ENCODE measurements around the gene EFNB2. TPM values are rescaled to one million over a fixed set of nuclear protein-coding genes. Genes with fewer than 3 reads are reported as not detected.

Gene EFNB2
- total and polyA plus RNA-seq, 2 of the 8 experiments (the other 6 are each of a cell fraction or from before 2014, with no cell fraction given) = 8.2 to 12.0 TPM

- WGBS, 2 experiments (ENCODE audit: extremely low coverage in 1 of 2, insufficient coverage in 1 of 2, insufficient read length in 1 of 2, insufficient replicate concordance in 2 of 2, low coverage in 1 of 2, low lambda C conversion rate in 2 of 2, missing lambda C conversion rate in 1 of 2) = 84% methylated on average over 4 of the region's 4 CpGs; no CpG with 5 or more reads in 1 of the 2 experiments
- TF ChIP-seq NANOG (IDR thresholded peaks at IDR 0.05; ENCODE audit: insufficient read depth, low read depth, low read length, poor library complexity, severe bottlenecking) (no peak), MAX (IDR thresholded peaks at IDR 0.05) (no peak), TAF1 (IDR thresholded peaks at IDR 0.05; ENCODE audit: low read depth, low read length) (no peak), CEBPB (IDR thresholded peaks at IDR 0.05; ENCODE audit: low read depth, low read length) (no peak), EP300 (IDR thresholded peaks at IDR 0.05; ENCODE audit: borderline replicate concordance in 1 of 2, low read depth in 2 of 2, low read length in 2 of 2) (no peak), RNF2 (IDR thresholded peaks at IDR 0.05; ENCODE audit: borderline replicate concordance, low read depth, low read length, missing control alignments, poor library complexity, severe bottlenecking) (no peak), ATF3 (IDR thresholded peaks at IDR 0.05; ENCODE audit: insufficient read depth, low read depth, low read length) (no peak)
- TF ChIP-seq, protein P1, sequence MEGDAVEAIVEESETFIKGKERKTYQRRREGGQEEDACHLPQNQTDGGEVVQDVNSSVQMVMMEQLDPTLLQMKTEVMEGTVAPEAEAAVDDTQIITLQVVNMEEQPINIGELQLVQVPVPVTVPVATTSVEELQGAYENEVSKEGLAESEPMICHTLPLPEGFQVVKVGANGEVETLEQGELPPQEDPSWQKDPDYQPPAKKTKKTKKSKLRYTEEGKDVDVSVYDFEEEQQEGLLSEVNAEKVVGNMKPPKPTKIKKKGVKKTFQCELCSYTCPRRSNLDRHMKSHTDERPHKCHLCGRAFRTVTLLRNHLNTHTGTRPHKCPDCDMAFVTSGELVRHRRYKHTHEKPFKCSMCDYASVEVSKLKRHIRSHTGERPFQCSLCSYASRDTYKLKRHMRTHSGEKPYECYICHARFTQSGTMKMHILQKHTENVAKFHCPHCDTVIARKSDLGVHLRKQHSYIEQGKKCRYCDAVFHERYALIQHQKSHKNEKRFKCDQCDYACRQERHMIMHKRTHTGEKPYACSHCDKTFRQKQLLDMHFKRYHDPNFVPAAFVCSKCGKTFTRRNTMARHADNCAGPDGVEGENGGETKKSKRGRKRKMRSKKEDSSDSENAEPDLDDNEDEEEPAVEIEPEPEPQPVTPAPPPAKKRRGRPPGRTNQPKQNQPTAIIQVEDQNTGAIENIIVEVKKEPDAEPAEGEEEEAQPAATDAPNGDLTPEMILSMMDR (IDR thresholded peaks at IDR 0.05; ENCODE audit: control extremely low read depth in 1 of 3, insufficient read depth in 1 of 3, low read depth in 1 of 3, low read length in 3 of 3) = no peak
These were observed 18.2 kb downstream of the EFNB2 start for GRCh38 chr13:106517109-106517847.

More at GRCh38 chr13:106517109-106517847, 18.2 kb downstream of the EFNB2 start:
- Histone ChIP-seq H2BK120ac (replicated peaks; ENCODE audit: low read depth, low read length) (no peak overlapping the region), H2AFZ (ENCODE audit: low read length) (no peak overlapping the region), H3K23me2 (ENCODE audit: low read depth, low read length) (no peaks in the 10 kb centered on the region), H4K8ac (ENCODE audit: extremely low read depth, insufficient read depth, low read length) (no peak overlapping the region), H3K36me3 (ENCODE audit: control insufficient read depth in 2 of 4, insufficient read depth in 4 of 4, low read length in 3 of 4) (no peaks in the 10 kb centered on the region), H3K56ac (replicated peaks; ENCODE audit: insufficient read length, low read depth, low read length) (no peak overlapping the region), H3K79me2 (ENCODE audit: control insufficient read depth in 1 of 2, insufficient read depth in 2 of 2, low read length in 2 of 2) (peaks cover 0 to 60% of the 10 kb centered on the region in 2 experiments; a peak in 2 of 4 replicates), H2AK5ac (ENCODE audit: low read depth, low read length) (no peak overlapping the region), H3K4me2 (ENCODE audit: insufficient read depth in 1 of 2, low read depth in 2 of 2, low read length in 2 of 2) (no peak overlapping the region), H4K5ac (ENCODE audit: insufficient read length, low read depth, low read length) (no peak overlapping the region), H4K91ac (replicated peaks; ENCODE audit: insufficient read length, low read length) (no peak overlapping the region), H3K14ac (ENCODE audit: insufficient read length) (no peak overlapping the region), H3K9ac (replicated peaks in 1 of 4; ENCODE audit: extremely low read depth in 1 of 4, low read depth in 3 of 4, low read length in 3 of 4) (no peak overlapping the region), H3K79me1 (ENCODE audit: low read depth, low read length) (no peaks in the 10 kb centered on the region), H3K18ac (ENCODE audit: extremely low read depth, low read length) (no peak overlapping the region), H3K4me1 (replicated peaks in 1 of 4; ENCODE audit: control insufficient read depth in 3 of 4, insufficient read depth in 4 of 4, low read length in 3 of 4) (peaks cover 3 to 27% (median 12%) of the 10 kb centered on the region in 4 experiments; a peak in 5 of 7 replicates), H3K27me3 (replicated peaks in 1 of 4; ENCODE audit: control insufficient read depth in 3 of 4, extremely low read depth in 1 of 4, insufficient read depth in 3 of 4, low read length in 3 of 4) (no peaks in the 10 kb centered on the region), H3K23ac (ENCODE audit: insufficient read length) (no peak overlapping the region), H3K9me3 (ENCODE audit: insufficient read depth in 2 of 2, low read depth in 1 of 2, low read length in 1 of 2) (no peaks in the 10 kb centered on the region), H2BK5ac (ENCODE audit: low read depth, low read length) (no peak overlapping the region), H2BK20ac (ENCODE audit: low read length) (no peak overlapping the region), H4K20me1 (replicated peaks in 1 of 2; ENCODE audit: control insufficient read depth in 1 of 2, insufficient read depth in 2 of 2, low read length in 2 of 2) (peaks cover 0 to 1% of the 10 kb centered on the region in 2 experiments), H2BK12ac (ENCODE audit: low read depth, low read length) (no peak overlapping the region), H3K4me3 (ENCODE audit: extremely low read depth in 1 of 4, insufficient read depth in 2 of 4, low read depth in 3 of 4, low read length in 4 of 4) (no peak overlapping the region), H2BK15ac (ENCODE audit: low read length) (no peak overlapping the region), H3K4ac (replicated peaks; ENCODE audit: insufficient read length, low read depth, low read length) (no peak overlapping the region), H3K27ac (ENCODE audit: low read depth, low read length) (no peak overlapping the region)
- ChIA-PET CTCF (ENCODE audit: partially characterized antibody) (interaction anchor here (1.1 to 1.6 kb wide), 2 partner anchors 432 to 1107 kb away, joined by 3 read pairs; no protein-coding TSS in a partner anchor), POLR2A (ENCODE audit: partially characterized antibody) (no interaction called here)
- FAIRE-seq (no peak), DNase-seq (ENCODE audit: low read depth in 1 of 2, low spot score in 2 of 2) (no peak)

Measured in H1 (cell line).